WI38 (cell line): Measurements from ENCODE around the gene LDB1.
A peak's percentile ranks its signal among the peaks of the same experiment; 100 is the strongest.

ENCODE experiments used
- H3K4me3 ChIP-seq: 2 replicates; pipeline ENCODE4 v1.5.1; 2011; ENCODE audit warnings: low read depth, mild to moderate bottlenecking, control low read depth, low read length
- TF ChIP-seq, protein P1 (sequence below): IDR thresholded peaks from 2 replicates; pipeline ENCODE4 v1.5.1; 2012; ENCODE audit warnings: low read depth, mild to moderate bottlenecking, control low read depth, low read length

Gene LDB1

GRCh38 chr10:102133373-102134195, 13.4 kb upstream of the LDB1 start:
- TF ChIP-seq, protein P1, sequence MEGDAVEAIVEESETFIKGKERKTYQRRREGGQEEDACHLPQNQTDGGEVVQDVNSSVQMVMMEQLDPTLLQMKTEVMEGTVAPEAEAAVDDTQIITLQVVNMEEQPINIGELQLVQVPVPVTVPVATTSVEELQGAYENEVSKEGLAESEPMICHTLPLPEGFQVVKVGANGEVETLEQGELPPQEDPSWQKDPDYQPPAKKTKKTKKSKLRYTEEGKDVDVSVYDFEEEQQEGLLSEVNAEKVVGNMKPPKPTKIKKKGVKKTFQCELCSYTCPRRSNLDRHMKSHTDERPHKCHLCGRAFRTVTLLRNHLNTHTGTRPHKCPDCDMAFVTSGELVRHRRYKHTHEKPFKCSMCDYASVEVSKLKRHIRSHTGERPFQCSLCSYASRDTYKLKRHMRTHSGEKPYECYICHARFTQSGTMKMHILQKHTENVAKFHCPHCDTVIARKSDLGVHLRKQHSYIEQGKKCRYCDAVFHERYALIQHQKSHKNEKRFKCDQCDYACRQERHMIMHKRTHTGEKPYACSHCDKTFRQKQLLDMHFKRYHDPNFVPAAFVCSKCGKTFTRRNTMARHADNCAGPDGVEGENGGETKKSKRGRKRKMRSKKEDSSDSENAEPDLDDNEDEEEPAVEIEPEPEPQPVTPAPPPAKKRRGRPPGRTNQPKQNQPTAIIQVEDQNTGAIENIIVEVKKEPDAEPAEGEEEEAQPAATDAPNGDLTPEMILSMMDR, result no peak

DNA sequence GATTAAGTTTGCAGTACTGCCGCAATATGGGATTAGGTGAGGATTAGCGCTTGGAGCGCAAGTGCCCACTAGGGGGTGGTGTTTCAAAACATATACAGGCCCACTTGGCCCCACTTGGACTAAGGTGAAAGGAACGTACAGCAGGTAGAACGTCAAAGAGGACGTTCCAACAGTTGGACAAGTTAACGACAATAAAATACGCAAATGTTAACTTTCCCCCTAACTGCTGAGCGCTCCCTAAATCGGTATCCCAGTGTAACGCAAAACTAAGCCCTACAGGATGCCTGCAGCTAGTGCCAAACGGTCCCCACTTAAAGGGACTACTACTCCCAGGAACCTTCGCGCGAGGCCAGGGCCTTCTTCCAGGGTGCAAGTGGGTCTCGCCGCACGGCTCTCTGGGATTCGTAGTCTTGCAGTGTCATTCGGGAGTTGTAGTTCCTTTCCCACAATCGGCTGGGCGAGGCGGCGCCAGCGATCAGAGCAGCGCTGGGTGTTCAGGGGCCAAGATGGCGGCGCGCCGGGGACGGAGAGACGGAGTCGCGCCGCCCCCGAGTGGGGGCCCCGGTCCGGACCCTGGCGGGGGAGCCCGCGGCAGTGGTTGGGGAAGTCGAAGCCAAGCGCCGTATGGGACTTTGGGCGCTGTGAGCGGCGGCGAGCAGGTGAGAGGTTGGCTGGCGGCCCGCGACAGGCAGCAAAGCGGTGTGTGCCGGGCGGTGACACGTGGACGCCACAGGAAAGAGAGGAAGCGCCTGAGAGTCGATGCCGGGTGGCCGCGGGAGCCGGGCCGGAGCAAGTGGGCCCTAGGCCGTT, 12.6 kb upstream of the LDB1 start, which contains the start of gene PPRC1:
Gene PPRC1 (plus strand): TSS at position 478 of the 810 bp plus-strand sequence. CDS start 29 bp downstream, at position 507.
- H3K4me3 ChIP-seq, result peak within 1 kb of the TSS; percentile 82
- TF ChIP-seq, protein P1, result peak; percentile 75

More at GRCh38 chr10:102133373-102134195, 13.4 kb upstream of the LDB1 start:
- peak overlapping the region; percentile 82 for H3K4me3 ChIP-seq

GRCh38 chr10:102132193-102132562, 12.0 kb upstream of the LDB1 start:
- TF ChIP-seq, protein P1, result no peak
- H3K4me3 ChIP-seq, result peak overlapping the region; percentile 82

GRCh38 chr10:102131286-102132170, 11.4 kb upstream of the LDB1 start:
- TF ChIP-seq, protein P1, result no peak
- no peak overlapping the region for H3K4me3 ChIP-seq

GRCh38 chr10:102123223-102123622, 3.1 kb upstream of the LDB1 start:
- H3K4me3 ChIP-seq, result no peak overlapping the region
- TF ChIP-seq, protein P1, result no peak

GRCh38 chr10:102122450-102122849, 2.3 kb upstream of the LDB1 start:
- no peak overlapping the region for H3K4me3 ChIP-seq
- TF ChIP-seq, protein P1, result no peak
